Breast epithelium (tissue), 4 donors: ENCODE results near the gene CACNA2D2. TPM values are rescaled to one million over a fixed set of nuclear protein-coding genes. Genes with fewer than 3 reads are reported as not detected.

Experiments used
- DNase-seq, 2 donors: peaks; one replicate each; pipeline ENCODE4 v3.0.0-alpha.2; 2019; ENCODE audit warnings: low spot score in 2 of 2
- H3K27ac ChIP-seq, 2 donors: fragments of 200-600 bp; sonication (generic) in 1 of 2; one replicate each; pipeline ENCODE4 v1.5.1; 2016 to 2019; ENCODE audit warnings: mild to moderate bottlenecking in 1 of 2
- H3K27me3 ChIP-seq, 2 donors: fragments of 200-600 bp; sonication (generic) in 1 of 2; one replicate each; pipeline versions ENCODE4 v1.5.1 to v1.6.0; 2017 to 2019; ENCODE audit warnings: control low read depth in 1 of 2, mild to moderate bottlenecking in 1 of 2
- H3K36me3 ChIP-seq: fragments of 200-600 bp; one replicate; pipeline ENCODE4 v1.5.1; 2019
- H3K4me1 ChIP-seq, 2 donors: fragments of 200-600 bp; sonication (generic); one replicate each; pipeline ENCODE4 v1.5.1; 2016 to 2019; ENCODE audit warnings: control low read depth in 1 of 2
- H3K4me3 ChIP-seq, 3 donors: fragments of 200-600 bp; sonication (generic); 1 replicate in 2 of 3; 2 replicates in 1 of 3; pipeline ENCODE4 v1.5.1; 2016 to 2019; ENCODE audit warnings: mild to moderate bottlenecking in 3 of 3, moderate library complexity in 2 of 3
- H3K9me3 ChIP-seq, 2 donors: fragments of 200-600 bp; sonication (generic) in 1 of 2; one replicate each; pipeline ENCODE4 v1.5.1; 2016 to 2019; ENCODE audit warnings: control low read depth in 1 of 2
- CTCF ChIP-seq, 3 donors: fragments of 450-650 bp; IDR thresholded peaks; one replicate each; pipeline ENCODE4 v1.5.1; 2016 to 2017; ENCODE audit warnings: antibody characterized with exemption in 3 of 3, mild to moderate bottlenecking in 3 of 3, moderate library complexity in 3 of 3
- POLR2A ChIP-seq: fragments of 450-650 bp; IDR thresholded peaks from one replicate; pipeline ENCODE4 v1.6.1; 2016; ENCODE audit warnings: antibody characterized with exemption, mild to moderate bottlenecking, moderate library complexity
- POLR2AphosphoS5 ChIP-seq, 3 donors: sonication (generic); formaldehyde crosslinking; IDR thresholded peaks; one replicate each; pipeline ENCODE4 v1.6.1; 2017; ENCODE audit warnings: antibody characterized with exemption in 3 of 3
- intact Hi-C: fragments of 100-400 bp; cut with DNase I; formaldehyde crosslinking; loops from one replicate; pipeline ENCODE4 v1.15.1; 2023; ENCODE audit warnings: low total_unique reads
- total RNA-seq, 3 donors: library from RNA; depleted of rRNA; stranded (reverse); fragments of >200 nt; gene quantifications; one replicate each; pipeline ENCODE4 v1.1.0, GENCODE V29; 2016

The CACNA2D2 gene
- total RNA-seq, 3 donors from 2014 or later: 0.80 to 2.0 (median 1.5) TPM

DNA sequence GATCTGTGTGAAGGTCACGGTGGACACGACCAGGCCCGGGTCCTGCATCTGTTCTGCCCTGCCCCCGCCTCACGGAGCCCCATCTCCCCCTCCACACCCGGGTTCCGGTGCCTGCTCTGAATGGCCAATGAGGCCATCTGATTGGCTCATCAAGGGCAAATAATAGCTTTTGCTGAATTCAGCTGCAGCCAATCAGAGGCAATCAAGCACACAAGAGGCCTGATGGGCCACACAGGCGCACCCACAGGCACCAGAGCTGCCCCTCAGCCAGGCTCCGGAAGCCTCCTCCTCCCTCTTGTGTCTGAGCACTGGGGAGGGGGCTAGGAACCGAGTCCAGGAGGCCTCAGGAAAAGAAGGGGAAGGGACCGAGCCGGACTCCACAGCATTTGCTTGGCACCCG lies 49.5 kb downstream of the CACNA2D2 start:
- no peak overlapping the region for H3K27ac ChIP-seq
- intact Hi-C loops: no loop called here
- no peak for TF ChIP-seq POLR2A
- TF ChIP-seq POLR2AphosphoS5 (IDR thresholded peaks at IDR 0.05): no peak
- TF ChIP-seq CTCF (IDR thresholded peaks at IDR 0.05): no peak

DNA sequence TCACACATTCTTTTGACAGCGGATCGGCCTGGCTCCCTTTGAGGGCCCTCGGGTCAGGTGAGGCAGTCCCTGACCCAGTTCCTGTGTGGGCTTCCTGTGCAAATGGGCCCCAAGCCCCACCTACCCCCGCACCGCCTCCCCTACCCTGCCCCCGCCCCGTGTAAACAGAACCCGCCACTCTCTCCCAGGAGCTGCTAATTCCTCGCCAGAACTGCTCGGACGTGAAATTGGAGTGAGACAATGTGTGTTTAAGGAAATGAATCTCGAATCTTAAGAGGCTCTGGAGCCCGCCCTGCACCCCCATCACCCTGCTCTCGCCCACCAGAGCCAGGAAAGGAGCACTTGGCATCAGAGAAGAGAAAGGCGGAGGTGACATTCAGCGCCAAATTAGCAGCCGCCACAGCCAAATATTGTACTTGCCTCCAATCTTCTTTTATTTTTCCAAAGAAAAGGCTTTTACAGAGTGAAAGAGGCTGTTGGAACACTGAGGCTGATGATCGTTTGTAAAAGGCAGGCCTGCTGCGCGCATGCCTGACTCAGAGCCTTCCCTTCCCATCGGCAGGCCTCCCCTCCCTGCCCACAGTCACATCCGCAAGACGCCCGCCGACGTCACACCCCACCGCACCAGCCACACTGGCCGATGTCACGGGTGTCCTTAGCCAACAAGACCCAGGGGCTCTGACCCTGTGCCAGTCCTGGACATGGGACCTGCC lies 53.1 kb downstream of the CACNA2D2 start:
- Histone ChIP-seq H3K4me3 (peak overlapping the region in 2 of 3 donors; percentile 41 to 59), H3K27me3 (no peaks in the 10 kb centered on the region), H3K4me1 (no peaks in the 10 kb centered on the region), H3K9me3 (no peaks in the 10 kb centered on the region), H3K27ac (peak overlapping the region; percentile 77 to 84), H3K36me3 (no peaks in the 10 kb centered on the region)
- DNase-seq: peak; percentile 75
- TF ChIP-seq POLR2AphosphoS5 (IDR thresholded peaks at IDR 0.05) (no peak), CTCF (IDR thresholded peaks at IDR 0.05) (no peak), POLR2A (no peak)
- intact Hi-C loops: no loop called here

More for the DNA sequence above, 49.5 kb downstream of the CACNA2D2 start:
- Histone ChIP-seq H3K4me1 (no peaks in the 10 kb centered on the region), H3K27me3 (no peaks in the 10 kb centered on the region), H3K9me3 (no peaks in the 10 kb centered on the region), H3K36me3 (no peaks in the 10 kb centered on the region), H3K4me3 (no peak overlapping the region)
- DNase-seq: no peak

DNA sequence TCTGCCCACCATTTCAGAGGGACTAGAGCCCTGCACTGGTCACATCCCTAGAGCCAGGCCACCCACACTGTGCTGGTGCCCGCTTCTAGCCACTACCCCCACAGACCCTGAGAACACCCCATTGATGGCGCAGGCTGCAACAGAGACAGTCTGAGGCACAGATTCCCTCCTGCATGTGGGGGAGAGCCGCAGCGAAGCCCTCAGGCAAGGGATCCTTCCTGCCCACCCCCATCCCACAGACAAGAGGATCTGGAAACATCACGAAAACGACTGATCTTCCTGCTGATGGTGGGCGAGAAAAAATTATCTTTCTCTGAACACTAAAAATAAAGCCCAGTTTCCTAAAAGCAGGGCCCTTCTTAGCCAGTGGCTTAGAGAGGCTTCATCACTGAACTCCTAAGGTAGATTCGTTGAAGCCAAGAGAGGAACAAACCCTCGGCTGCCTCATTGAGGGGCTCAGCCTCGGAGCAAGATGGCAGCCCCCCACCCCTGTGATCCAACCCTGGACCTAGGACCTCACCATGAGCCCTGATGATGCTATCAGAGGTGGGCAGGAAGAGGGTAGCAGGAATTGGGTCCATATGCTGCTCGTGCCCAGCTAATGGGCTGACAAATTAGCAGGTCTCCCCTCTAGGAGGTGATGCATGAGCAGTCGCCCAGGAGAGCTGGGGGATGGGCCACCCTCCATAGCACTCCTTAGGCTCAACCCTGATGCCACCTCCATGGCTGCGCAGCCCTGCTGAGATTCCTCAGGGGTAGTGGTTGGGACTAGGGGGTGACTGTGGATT lies 54.5 kb downstream of the CACNA2D2 start:
- no peaks in the 10 kb centered on the region for H3K4me1 ChIP-seq
- H3K27me3 ChIP-seq: no peaks in the 10 kb centered on the region
- H3K4me3 ChIP-seq: no peak overlapping the region
- no peaks in the 10 kb centered on the region for H3K36me3 ChIP-seq
- H3K27ac ChIP-seq: no peak overlapping the region
- DNase-seq: no peak
- H3K9me3 ChIP-seq: no peaks in the 10 kb centered on the region
- TF ChIP-seq POLR2A (no peak), CTCF (IDR thresholded peaks at IDR 0.05) (no peak), POLR2AphosphoS5 (IDR thresholded peaks at IDR 0.05) (no peak)
- intact Hi-C loops: no loop called here

DNA sequence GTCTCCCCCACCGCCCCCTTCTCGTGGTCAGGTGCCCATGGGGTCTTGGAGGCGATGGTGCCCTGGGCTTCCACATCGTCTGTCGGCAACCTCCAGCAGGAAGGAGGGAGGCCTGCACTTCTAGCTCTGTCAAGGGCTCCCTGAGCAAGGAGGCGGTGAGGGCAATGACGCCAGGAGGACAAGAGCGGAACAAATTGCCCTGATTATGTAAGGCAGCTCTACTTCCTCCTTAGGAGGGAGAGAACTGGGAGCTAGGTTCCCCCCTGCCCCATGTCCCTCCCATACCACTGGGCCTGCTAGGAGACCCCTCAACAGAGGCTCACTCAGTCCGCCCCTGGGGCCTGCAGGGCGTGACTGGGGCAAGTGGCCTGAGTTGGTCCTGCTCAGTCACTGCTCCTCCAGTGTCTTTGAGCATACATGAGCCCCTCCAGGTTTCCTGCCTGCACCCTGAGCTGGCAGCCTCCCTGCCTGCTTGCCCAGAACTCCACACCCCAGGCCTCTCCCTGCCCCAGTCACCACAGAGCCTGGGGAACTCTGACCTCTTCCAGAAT lies 56.1 kb downstream of the CACNA2D2 start:
- DNase-seq: no peak
- no peak for TF ChIP-seq POLR2AphosphoS5 (IDR thresholded peaks at IDR 0.05)
- no peak for TF ChIP-seq CTCF (IDR thresholded peaks at IDR 0.05)
- no peak for TF ChIP-seq POLR2A
- no peak overlapping the region for H3K4me3 ChIP-seq
- no peaks in the 10 kb centered on the region for H3K36me3 ChIP-seq
- intact Hi-C loops: no loop called here
- no peaks in the 10 kb centered on the region for H3K4me1 ChIP-seq
- H3K27me3 ChIP-seq: no peaks in the 10 kb centered on the region
- no peaks in the 10 kb centered on the region for H3K9me3 ChIP-seq
- H3K27ac ChIP-seq: no peak overlapping the region

DNA sequence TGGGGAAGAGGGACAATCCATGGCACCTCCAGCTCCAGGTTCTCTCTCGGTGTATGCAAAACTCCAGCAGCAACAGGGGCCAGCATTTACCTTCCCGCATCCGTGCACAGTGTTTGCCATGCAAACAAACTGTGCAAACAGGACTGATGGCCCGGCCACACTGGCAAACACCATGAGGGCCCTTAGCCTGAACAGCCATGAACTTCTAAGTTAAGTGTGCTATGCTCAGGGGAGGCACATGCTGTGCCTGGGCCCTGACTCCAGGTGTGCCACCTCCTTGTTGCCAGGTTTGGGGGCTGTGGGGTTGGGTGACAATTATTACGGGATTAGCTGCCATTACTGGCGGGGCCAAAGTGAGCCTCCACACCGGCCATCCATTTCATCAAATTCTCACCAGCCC lies 57.5 kb downstream of the CACNA2D2 start:
- no peaks in the 10 kb centered on the region for H3K4me1 ChIP-seq
- H3K27me3 ChIP-seq: no peaks in the 10 kb centered on the region
- H3K4me3 ChIP-seq: no peak overlapping the region
- H3K36me3 ChIP-seq: no peaks in the 10 kb centered on the region
- DNase-seq: peak in 1 of 2 donors; percentile 71
- peak overlapping the region in 1 of 2 donors; percentile 23 for H3K27ac ChIP-seq
- intact Hi-C loops: no loop called here
- TF ChIP-seq POLR2AphosphoS5 (IDR thresholded peaks at IDR 0.05) (no peak), CTCF (IDR thresholded peaks at IDR 0.05) (no peak), POLR2A (no peak)
- H3K9me3 ChIP-seq: no peaks in the 10 kb centered on the region
